Neural cell (in vitro differentiated cells): ENCODE measurements around the gene EBF3.

ENCODE experiments used
- CTCF ChIP-seq: fragments of 450-650 bp; IDR thresholded peaks from 2 replicates; pipeline ENCODE4 v1.5.1; 2014; ENCODE audit warnings: antibody characterized with exemption, mild to moderate bottlenecking, moderate library complexity; ENCODE audit not compliant: poor library complexity, severe bottlenecking
- EP300 ChIP-seq: fragments of 450-650 bp; conservative IDR thresholded peaks from 2 replicates; pipeline ENCODE4 v1.6.1; 2014; ENCODE audit warnings: antibody characterized with exemption, mild to moderate bottlenecking, moderate library complexity; ENCODE audit not compliant: poor library complexity, severe bottlenecking
- EZH2 ChIP-seq: fragments of 200-600, 300-800 bp; shearing (Covaris generic), sonication (generic); IDR thresholded peaks from 2 replicates; pipeline ENCODE4 v1.6.1; 2014; ENCODE audit warnings: antibody characterized with exemption, low read length, borderline replicate concordance, mild to moderate bottlenecking; ENCODE audit not compliant: insufficient read depth, poor library complexity, severe bottlenecking
- MXI1 ChIP-seq: fragments of 450-650 bp; conservative IDR thresholded peaks from 2 replicates; pipeline ENCODE4 v1.6.1; 2014; ENCODE audit warnings: antibody characterized with exemption, mild to moderate bottlenecking; ENCODE audit not compliant: poor library complexity, severe bottlenecking
- POLR2AphosphoS5 ChIP-seq: IDR thresholded peaks from 2 replicates; pipeline ENCODE4 v1.6.1; 2012
- RAD21 ChIP-seq: fragments of 450-650 bp; conservative IDR thresholded peaks from 2 replicates; pipeline ENCODE4 v1.6.1; 2014; ENCODE audit warnings: antibody characterized with exemption, mild to moderate bottlenecking, moderate library complexity
- REST ChIP-seq: IDR thresholded peaks from 2 replicates; pipeline ENCODE4 v1.6.1; 2012; ENCODE audit warnings: borderline replicate concordance
- TAF1 ChIP-seq: IDR thresholded peaks from 2 replicates; pipeline ENCODE4 v1.6.1; 2012; ENCODE audit warnings: low read depth

- TF ChIP-seq EP300 = no peak
- no peak for TF ChIP-seq CTCF
- no peak for TF ChIP-seq REST
- TF ChIP-seq MXI1 = no peak
- TF ChIP-seq POLR2AphosphoS5 = no peak
- TF ChIP-seq TAF1 = no peak
- no peak for TF ChIP-seq EZH2
- no peak for TF ChIP-seq RAD21
Observed at GRCh38 chr10:129882291-129883010, 81.6 kb downstream of the EBF3 start.
